NB4 (cell line): ENCODE data around the gene FUNDC2.

Experiments
- DNase-seq: peaks from one replicate; pipeline ENCODE4 v3.0.0; 2010; ENCODE audit warnings: low read depth
- H3K4me3 ChIP-seq: one replicate; pipeline ENCODE4 v1.5.1; 2011; ENCODE audit warnings: mild to moderate bottlenecking, low read depth, low read length, moderate library complexity
- CTCF ChIP-seq: IDR thresholded peaks from one replicate; pipeline ENCODE4 v1.5.1; 2012; ENCODE audit warnings: low read depth, low read length
- MAX ChIP-seq: IDR thresholded peaks from 2 replicates; pipeline ENCODE4 v1.6.1; 2011; ENCODE audit warnings: low read depth, low read length
- MYC ChIP-seq: IDR thresholded peaks from 2 replicates; pipeline ENCODE4 v1.6.1; 2011; ENCODE audit warnings: low read depth, low read length
- POLR2A ChIP-seq: IDR thresholded peaks from 2 replicates; pipeline ENCODE4 v1.6.1; 2011; ENCODE audit warnings: mild to moderate bottlenecking; ENCODE audit not compliant: insufficient read length; ENCODE audit errors: extremely low read depth

Gene FUNDC2

GRCh38 chrX:154987940-154988339 is 38.7 kb upstream of the FUNDC2 start:
- TF ChIP-seq POLR2A (no peak), MYC (no peak), CTCF (no peak), MAX (no peak)
- H3K4me3 ChIP-seq = no peak overlapping the region
- no peak for DNase-seq

GRCh38 chrX:154988719-154989118 is 37.9 kb upstream of the FUNDC2 start:
- no peak overlapping the region for H3K4me3 ChIP-seq
- DNase-seq = no peak
- TF ChIP-seq CTCF = no peak
- TF ChIP-seq POLR2A = no peak

GRCh38 chrX:154990496-154990895 is 36.1 kb upstream of the FUNDC2 start:
- no peak for DNase-seq
- TF ChIP-seq MYC (no peak), MAX (no peak), CTCF (no peak), POLR2A (no peak)
- no peak overlapping the region for H3K4me3 ChIP-seq

GRCh38 chrX:154991039-154991438 is 35.6 kb upstream of the FUNDC2 start:
- no peak overlapping the region for H3K4me3 ChIP-seq
- no peak for DNase-seq
- no peak for TF ChIP-seq MYC
- TF ChIP-seq POLR2A = no peak
- TF ChIP-seq CTCF = no peak
- TF ChIP-seq MAX = no peak

GRCh38 chrX:154991476-154991875 is 35.2 kb upstream of the FUNDC2 start:
- no peak for DNase-seq
- H3K4me3 ChIP-seq = no peak overlapping the region
- TF ChIP-seq CTCF (no peak), POLR2A (no peak), MAX (no peak), MYC (no peak)

GRCh38 chrX:154998204-154998880 is 28.3 kb upstream of the FUNDC2 start:
- H3K4me3 ChIP-seq = no peak overlapping the region
- DNase-seq = no peak
- TF ChIP-seq CTCF = no peak
- TF ChIP-seq MYC = no peak
- TF ChIP-seq MAX = no peak
- no peak for TF ChIP-seq POLR2A
